GM21529 (cell line): Measurements from ENCODE around the gene CMIP.
"Not testable (repeated sequence)": the region's sequence is repeated elsewhere in the genome, so short reads cannot be mapped to it uniquely, and the experiment has no call there.

Experiments used
- ATAC-seq: cut with Tn5 transposase; IDR thresholded peaks from one replicate; pipeline ENCODE4 v1.9.1; 2021; ENCODE audit not compliant: unreplicated experiment

The CMIP gene

GRCh38 chr16:81444448-81445121 is at the start of gene CMIP:
TSS of gene CMIP (plus strand) at chr16:81444808.
- ATAC-seq, result peak; percentile 77

DNA sequence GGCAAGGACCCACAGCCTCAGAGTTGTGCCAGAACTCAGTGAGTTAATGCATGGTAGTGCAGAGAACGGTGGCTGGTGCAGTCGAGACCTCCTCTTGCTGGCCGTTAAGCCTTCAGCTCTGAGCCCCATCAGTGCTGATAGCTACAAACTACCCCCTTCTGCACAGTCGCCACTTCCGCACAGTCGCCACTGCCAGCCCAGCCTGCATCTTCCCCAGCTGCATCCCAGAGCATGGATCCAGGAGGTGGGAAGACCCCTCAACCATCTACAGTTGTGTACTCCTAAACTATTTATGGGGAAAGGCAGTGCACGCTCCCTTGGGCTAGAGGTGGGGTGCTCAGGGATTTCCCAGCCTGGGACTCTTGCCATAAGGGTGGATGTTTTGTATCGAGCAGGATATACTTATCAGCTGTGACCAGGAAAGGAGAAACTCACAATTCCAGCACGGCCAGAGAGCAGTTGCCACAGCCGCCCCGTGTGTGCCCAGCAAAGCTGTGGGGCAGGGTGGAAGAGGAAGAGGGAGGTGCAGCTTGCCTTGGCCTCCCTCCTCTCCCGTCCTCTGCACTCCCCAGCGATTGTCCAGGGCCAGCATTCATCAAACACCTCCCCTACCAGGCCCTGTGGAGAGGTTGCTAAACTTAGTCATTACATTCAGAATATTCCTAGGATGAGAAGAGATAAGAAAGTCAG is 49.5 kb upstream of the CMIP start:
- ATAC-seq, result no peak

DNA sequence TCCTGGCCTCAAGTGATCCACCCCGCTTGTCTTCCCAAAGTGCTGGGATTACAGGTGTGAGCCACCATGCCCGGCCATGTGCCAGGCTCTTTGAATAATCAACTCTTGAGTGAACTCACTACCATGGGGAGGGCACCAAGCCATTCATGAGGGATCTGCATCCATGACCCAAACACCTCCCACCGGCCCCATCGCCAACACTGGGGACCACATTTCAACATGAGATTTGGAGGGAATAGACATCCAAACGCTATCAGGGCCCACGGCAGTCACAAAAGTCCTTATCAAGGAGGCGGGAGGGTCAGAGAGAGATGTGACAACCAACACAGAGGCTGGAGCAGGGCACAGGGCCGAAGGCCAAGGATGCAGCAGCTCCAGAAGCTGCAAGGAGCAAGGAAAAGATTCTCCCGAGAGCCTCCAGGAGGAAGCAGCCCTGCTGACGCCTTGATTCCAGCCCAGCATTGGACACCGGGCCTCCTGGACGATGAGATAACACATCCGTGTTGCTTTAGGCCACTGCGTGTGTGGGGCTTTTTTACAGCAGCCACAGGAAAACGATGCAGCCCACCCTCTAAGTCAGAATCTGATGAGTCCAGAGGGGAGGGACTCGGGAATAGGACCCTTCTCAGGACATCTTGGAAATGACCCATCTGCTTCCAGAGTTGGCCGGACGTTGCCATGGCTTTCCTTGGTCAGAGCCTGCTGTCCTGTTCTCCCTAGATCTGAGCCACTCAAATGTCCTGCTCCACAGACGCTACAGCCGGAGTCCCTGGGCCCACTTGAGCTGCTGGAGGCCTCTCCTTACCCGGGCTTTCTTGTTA is 47.3 kb upstream of the CMIP start:
- no peak for ATAC-seq

GRCh38 chr16:81397879-81398520 is 46.6 kb upstream of the CMIP start:
- ATAC-seq, result no peak

GRCh38 chr16:81399909-81400308 is 44.7 kb upstream of the CMIP start:
- no peak for ATAC-seq

DNA sequence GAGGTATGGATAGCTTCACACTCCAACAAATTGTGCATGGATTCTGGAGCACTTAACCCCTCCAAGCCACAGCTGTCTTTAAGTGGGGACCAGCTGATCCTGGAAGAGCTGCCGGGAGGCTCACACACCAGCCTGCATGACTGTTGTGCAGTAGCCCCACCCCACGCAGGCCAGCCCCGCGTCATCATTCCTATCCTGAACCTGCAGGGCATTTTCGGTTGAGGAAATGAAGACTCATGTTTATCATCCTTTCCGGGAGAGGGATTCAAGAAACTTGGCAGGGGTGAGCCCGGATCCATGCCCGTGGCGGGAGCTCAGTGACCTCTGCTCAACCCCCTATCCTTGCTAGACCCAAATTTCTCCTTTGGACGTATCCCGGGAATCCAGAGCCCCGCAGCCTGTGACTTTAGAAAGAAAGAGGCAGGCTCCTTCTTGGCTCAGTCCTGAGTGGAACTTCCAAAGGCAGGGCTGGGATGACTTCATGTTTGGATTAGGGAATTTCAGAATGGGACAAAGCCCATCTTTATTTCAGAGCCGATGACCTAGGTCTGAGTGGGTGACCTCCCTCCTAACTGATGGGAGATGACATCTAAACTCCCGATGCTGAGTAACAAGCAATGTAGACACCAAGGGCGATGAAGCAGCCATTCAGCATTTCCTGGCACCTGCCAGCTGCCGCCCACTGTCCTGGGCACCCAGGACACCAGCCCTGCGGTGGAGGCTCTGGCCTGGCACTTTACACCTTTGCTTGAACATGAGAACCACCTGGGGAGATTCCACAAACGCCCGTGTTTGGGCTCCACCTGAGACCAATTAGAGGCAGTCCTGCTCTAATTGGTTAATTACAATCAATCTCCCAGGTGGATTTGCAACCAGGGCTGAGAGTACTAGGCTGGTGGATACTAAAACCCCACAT is 43.3 kb upstream of the CMIP start:
- no peak for ATAC-seq

DNA sequence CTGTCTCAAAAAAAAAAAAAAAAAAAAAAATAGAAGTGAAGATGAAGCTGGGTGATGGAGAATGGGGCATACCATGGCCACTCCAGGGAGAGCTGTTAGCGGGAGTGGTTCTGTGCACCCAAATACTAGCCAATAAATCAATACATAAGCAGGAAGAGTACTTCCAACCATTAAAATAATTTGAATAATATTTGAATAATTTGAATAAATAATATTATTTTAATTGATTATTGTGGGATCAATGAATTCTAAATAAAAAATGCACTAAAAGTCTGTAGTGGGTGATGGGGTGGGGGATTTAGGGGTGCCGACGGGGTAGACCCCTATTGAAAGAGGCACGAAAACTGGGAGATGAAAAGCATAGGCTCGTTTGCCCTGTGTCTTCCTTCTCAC is 41.4 kb upstream of the CMIP start:
- no peak for ATAC-seq

- ATAC-seq, result peak; percentile 83
These were observed 40.8 kb upstream of the CMIP start for GRCh38 chr16:81403601-81404391.

DNA sequence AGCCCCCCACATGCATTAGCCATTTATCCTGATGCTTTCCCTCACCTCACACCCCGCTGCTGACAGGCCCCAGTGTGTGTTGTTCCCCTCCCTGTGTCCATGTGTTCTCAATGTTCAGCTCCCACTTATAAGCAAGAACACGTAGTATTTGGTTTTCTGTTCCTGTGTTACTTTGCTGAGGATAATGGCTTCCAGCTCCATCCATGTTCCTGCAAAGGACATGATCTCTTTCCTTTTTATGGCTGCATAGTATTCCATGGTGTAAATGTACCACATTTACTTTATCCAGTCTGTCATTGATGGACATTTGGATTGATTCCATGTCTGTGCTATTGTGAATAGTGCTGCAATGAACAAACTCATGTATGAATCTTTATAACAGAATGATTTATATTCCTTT is 39.6 kb upstream of the CMIP start:
- not testable (repeated sequence) for ATAC-seq

DNA sequence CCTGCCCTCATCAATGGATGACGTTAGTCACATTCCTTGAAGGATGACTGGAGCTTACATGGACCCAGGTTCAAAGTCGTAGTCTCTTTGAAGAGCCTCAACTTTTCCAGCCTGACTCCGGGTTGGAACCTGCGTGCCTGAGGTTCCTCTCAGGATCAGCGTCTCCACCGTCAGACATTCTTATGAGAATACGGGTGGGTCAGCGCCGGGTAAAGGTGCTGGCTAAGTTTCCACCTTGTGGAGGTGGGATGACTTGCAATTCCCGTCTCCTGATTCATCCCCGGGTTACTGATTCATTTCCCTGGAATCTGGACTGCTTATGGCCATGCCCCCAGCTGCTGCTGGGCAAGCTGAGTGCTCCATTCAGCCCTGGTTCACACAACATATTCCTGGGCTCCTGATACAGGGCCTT is 38.9 kb upstream of the CMIP start:
- ATAC-seq, result no peak

- no peak for ATAC-seq
These were observed 36.1 kb upstream of the CMIP start for GRCh38 chr16:81408409-81408950.

DNA sequence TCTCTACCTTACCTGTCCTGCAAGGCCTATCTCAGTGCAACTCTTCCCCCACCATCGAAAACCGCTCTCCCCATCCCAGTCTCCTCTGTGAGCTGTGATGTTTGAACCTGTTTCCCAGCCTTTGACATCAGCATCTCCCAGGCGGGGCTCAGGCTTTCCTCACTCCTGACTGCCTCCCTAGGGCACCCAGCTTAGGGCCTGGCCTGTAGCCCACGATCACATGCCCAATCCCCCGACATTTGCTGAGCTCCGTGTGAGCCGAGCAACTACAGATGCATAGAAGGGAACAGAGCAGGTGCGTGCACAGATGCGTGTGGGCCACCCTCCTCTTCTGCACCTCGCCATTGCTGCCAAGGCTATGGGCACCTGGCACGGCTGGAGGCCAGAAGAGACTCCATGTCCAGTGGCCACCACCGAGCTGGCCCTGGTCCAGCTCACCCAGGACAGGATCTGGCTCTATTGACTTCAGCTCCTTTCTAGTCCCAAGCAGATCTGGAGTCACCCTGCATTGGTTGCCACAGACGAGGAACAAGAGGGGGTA is 35.5 kb upstream of the CMIP start:
- ATAC-seq, result no peak

- ATAC-seq, result no peak
These were observed 33.8 kb upstream of the CMIP start for GRCh38 chr16:81410643-81411293.

DNA sequence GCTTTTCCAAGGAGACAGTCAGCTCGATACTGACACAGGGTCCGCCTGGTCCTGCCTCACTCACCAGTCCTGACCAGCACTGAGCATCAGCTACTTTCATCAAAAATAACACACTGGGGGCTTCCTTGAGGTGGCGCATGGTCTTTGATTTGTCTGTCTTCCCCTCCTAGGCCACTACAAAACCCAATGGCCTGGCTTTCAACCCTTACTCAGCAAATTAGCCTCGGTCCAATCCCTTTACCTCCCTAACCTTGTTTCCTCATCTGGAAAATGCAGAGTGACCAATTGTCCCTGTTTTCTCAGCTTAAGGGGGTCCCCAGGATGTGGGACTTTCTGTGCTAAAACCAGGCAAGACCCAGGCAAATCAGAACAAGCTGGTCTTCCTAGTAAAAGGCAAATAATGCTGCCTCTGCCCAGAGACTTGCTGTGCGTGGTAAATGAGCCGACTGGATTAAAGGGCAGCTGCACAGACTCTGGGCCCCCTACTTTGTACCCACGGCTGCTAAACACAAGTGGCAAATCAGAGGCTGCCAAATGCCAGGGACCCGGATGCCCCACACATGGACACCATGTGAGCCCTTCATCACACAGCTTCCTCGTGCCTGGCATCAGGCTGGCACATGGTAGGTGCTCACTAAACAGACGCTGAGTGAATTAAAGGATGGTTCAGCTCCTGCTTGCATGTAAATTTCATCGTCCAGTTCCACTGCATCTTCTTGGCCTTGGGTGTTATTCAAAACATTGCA is 31.2 kb upstream of the CMIP start:
- no peak for ATAC-seq

DNA sequence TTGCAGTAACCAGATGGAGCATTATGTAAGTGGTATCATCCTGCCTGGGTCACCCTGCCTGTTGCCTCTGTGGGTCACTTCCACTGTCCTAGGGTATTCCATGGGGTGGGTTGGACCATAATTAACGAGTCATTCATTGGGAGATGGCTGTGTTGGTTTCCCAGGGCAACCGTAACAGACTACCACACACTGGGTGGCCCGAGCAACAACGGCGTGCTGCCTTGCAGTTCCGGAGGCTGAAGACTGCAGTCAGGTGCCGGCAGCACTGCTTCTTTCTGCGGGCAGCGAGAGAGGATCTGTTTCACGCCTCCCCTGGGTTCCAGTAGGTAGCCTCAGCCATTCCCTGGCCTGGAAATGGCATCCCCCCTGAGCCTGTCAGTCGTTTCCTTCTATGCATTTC is 28.9 kb upstream of the CMIP start:
- no peak for ATAC-seq

DNA sequence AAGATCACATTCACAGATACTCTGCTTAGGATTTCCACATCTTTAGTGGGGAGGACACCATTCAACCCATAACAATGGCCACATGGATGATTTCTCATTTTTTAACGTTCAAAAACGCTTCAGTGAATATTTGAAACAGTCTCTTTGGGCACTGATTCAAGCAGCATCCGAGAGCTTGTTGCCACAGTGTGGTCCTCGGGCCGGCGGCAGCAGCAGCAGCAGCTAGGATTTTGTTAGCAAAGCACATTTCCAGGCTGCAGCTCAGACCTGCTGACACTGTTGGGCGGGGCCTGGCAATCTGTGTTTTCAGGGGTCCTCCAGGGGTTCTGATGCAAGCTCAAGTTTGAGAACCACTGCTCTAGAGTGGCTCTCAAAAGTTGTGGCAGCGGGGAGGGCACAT is 27.9 kb upstream of the CMIP start:
- no peak for ATAC-seq

- no peak for ATAC-seq
These were observed 27.4 kb upstream of the CMIP start for GRCh38 chr16:81417210-81417609.

GRCh38 chr16:81419806-81420205 is 24.8 kb upstream of the CMIP start:
- ATAC-seq, result no peak
